ENCODE results near the gene PELI2.

GRCh38 chr14:56102941-56103340, 15.3 kb upstream of the PELI2 start:
- no peak for TF ChIP-seq CTCF (IDR thresholded peaks at IDR 0.05; ENCODE audit: low read length)
- no peak for TF ChIP-seq EZH2 (IDR thresholded peaks at IDR 0.05; ENCODE audit: borderline replicate concordance, low read length)

Measured in OCI-LY1 (cell line).